NCI-H146 (cell line): ENCODE results near the gene HSPB3.
"Not testable (repeated sequence)": the region's sequence is repeated elsewhere in the genome, so short reads cannot be mapped to it uniquely, and the experiment has no call there.

Experiments
- DNase-seq: peaks from one replicate; lab custom pipeline; 2025; lab: John Stamatoyannopoulos, UW

Gene HSPB3, protein sequence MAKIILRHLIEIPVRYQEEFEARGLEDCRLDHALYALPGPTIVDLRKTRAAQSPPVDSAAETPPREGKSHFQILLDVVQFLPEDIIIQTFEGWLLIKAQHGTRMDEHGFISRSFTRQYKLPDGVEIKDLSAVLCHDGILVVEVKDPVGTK

DNA sequence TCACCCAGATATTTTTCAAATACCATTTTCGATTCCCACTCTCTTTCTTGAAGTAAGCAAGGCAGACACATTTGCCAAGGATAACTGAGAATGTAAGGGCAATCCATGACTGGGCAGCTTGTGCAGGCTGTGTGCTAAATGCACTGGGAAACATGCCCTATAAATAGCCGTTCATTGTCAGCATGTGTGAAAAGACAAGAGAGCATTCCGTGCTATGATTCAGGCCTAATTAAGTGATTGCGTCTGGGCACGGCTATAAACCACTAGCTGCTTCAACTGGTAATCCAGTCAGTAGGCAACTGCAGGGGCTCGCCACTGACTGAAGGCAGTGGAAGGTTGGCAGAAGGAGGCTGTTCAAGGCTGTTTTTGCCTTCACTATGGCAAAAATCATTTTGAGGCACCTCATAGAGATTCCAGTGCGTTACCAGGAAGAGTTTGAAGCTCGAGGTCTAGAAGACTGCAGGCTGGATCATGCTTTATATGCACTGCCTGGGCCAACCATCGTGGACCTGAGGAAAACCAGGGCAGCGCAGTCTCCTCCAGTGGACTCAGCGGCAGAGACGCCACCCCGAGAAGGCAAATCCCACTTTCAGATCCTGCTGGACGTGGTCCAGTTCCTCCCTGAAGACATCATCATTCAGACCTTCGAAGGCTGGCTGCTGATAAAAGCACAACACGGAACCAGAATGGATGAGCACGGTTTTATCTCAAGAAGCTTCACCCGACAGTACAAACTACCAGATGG lies at the start of gene HSPB3:
HSPB3 (plus strand) TSS at position 287 of the 745 bp plus-strand sequence; CDS start at position 378, 91 bp downstream.
- DNase-seq = peak; percentile 10

DNA sequence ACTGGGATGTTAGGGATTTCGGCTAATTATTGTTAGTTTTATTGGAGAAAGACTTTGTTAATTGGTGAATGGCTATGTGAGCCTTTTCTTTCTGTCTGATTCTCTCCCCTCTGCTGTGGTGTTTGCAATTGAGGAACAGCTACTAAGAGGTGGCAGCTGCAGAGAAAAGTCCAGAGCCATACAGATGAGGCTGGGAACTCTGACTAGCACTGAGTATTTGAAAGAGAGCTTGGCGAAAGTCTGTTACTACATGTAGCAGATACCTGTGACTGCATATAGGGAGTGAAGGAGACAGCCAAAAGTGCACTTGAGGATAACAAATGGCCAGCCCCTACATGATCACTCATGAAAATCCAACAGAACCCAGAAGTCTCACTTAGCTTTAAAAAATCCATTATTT lies 44.3 kb upstream of the HSPB3 start:
- DNase-seq = no peak

DNA sequence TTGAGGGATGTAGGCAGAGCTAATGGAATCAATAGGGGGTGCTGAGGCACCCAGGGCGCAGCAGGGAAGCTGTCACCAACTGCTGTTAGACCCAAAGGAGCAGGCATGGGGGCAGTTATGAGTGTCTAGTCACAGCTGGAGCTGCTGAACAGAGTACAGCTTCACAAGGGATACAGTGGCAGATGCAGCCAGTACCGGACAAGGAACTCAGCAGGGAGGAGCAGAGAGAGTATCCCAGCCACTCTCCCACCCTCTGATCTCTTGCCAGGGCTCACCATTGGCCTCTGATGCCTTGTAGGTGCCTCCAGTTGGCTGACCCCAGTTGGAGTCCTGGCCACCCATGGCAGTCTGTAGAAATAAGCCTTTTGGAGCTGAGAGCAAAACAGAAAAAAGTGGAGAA lies 42.6 kb upstream of the HSPB3 start:
- DNase-seq = peak; percentile 76

DNA sequence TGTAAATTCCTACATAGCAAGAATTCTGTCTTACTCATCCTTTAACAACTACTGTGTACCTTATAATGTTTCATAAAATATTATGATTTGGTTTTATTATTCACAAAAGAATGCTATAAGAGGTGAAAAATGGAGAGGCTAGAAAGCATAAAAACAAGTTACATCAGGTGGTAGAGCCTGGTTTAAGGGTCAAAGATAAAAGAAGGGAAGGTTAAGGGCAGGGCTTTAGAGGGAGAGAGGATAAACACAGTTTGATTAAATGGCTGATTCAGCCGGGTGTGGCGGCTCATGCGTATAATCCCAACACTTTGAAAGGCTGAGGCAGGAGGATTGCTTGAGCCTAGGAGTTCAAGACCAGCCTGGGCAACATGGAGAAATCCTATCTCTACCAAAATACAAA lies 40.4 kb upstream of the HSPB3 start:
- no peak for DNase-seq

DNA sequence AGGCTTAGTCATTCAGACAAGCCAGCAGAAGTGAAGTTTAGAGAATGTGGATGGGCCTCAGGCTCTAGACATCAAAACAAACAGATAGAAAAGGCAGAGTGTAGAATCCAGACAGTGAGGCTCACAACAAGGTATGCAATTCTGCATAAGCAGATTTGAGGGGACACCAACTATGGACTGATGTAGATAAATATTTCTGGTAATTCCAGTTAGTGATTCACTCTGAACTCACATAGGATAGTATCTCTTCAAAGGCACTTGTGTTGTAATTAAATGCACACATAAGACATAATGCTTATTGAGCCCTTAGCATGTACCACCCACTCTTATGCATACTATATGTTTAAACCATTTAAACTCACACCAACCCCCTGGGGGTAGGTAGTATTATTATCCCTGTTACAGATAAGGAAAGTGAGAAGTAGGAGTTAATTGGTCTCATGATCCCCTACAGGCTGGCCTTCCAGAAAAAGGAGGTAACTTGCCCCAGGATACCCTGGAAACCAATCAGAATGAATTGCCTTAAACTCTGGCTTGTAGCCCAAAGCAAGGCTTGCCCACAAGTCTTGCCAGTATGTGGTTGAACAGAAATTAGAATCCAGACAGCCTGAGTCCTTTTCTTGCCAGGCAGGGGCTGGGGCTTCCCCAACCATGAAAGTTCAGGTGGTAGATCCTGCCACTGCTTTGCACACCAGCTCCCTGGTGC lies 39.5 kb upstream of the HSPB3 start:
- no peak for DNase-seq

DNA sequence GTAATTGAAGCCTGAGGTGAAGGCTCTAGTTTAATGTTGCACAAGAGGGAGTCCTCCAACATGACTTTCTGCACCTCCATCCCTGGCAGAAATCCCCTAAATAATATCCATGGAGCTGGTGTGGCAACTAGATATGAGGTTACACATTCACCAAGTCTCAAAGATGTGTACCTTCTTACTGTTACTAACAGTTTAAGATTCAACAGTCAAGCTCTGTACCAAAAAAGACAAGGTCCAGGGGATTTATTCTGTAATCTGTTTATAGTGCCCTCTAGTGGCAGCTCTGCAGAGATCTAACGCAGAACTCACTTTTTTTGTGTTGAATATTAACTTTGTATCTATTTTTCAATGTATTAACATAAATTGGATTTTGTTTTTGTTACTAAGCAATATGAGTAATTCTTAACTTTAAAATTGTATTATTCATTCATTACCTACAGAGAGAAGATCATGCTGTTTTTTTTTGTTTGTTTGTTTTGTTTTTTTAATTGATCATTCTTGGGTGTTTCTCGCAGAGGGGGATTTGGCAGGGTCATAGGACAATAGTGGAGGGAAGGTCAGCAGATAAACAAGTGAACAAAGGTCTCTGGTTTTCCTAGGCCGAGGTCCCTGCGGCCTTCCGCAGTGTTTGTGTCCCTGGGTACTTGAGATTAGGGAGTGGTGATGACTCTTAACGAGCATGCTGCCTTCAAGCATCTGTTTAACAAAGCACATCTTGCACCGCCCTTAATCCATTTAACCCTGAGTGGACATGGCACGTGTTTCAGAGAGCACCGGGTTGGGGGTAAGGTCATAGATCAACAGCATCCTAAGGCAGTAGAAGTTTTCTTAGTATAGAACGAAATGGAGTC lies 35.7 kb upstream of the HSPB3 start:
- peak; percentile 61 for DNase-seq

DNA sequence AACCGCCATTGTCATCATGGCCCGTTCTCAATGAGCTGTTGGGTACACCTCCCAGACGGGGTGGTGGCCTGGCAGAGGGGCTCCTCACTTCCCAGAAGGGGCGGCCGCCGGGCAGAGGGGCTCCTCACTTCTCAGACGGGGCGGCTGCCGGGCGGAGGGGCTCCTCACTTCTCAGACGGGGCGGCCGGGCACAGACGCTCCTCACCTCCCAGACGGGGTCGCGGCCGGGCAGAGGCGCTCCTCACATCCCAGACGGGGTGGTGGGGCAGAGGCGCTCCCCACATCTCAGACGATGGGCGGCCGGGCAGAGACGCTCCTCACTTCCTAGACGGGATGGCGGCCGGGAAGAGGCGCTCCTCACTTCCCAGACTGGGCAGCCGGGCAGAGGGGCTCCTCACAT lies 35.0 kb upstream of the HSPB3 start:
- DNase-seq = not testable (repeated sequence)

DNA sequence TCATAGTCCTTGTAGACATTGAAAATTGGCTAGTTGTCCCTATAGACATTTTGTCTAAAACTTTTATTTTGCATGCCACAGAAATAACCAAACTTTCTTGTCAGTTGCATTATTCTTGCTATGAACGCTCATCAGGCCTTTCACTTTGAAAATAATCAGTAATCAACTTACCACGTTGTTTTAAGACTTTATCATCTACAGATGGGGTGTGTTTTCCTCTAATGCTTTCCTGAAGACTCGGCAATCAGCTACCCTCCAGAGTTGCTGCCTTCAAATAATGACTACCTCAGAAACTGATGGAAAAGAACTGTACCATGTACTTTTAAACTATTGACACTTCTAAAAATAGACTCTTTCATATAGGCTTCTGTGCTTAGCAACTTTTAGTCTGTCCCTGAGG lies 33.5 kb upstream of the HSPB3 start:
- DNase-seq = no peak

DNA sequence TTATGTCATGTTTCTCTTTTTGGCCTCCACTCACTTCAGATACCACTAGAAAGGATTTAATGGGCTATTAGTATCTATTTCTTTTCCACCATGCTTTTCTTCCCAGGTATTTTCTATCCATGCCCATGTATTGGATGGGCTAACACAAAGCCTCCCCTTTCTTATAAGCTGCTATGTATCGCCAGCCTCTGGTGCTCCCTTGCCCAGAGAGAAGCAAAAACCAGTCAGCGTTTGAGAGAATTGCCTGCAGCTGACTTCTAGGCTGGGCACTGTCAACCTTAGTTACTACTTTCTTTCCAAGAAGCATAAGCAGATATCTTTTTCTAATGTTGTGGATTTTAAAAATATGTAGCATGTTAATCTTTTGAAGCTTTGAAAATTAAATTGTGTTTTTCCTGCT lies 30.2 kb upstream of the HSPB3 start:
- DNase-seq = no peak

DNA sequence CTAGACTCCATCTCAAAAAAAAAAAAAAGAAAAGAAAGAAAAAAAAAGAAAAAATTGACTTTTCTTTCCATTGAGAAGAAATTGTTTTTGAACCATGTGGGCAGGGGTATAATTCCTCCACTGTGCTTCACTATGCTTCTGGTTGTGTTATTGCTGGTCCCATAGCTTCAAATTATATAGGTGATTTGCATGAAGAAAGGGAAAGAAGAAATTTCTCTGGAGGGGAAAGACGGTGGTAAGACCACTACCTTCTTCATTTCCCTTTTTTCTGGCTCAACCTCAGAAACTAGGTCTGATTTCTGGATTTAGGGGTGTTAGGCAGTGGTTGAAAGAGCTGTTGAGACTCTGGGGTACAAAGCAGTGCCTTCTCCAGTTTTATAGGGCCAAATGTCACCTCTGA lies 29.3 kb upstream of the HSPB3 start:
- DNase-seq = no peak

DNA sequence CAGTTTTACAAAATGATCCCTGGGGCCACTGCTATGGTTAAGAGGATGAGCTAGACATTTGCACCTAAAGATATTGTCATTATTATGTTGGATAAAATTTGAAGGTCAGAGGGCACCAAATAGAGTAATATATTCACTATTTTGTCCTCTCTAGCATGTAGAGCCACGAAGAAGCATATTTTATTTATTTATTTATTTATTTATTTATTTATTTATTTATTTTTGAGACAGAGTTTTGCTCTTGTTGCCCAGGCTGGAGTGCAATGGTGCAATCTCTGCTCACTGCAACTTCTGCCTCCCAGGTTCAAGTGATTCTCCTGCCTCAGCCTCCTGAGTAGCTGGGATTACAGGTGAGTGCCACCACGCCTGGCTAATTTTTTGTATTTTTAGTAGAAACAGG lies 20.8 kb upstream of the HSPB3 start:
- not testable (repeated sequence) for DNase-seq

DNA sequence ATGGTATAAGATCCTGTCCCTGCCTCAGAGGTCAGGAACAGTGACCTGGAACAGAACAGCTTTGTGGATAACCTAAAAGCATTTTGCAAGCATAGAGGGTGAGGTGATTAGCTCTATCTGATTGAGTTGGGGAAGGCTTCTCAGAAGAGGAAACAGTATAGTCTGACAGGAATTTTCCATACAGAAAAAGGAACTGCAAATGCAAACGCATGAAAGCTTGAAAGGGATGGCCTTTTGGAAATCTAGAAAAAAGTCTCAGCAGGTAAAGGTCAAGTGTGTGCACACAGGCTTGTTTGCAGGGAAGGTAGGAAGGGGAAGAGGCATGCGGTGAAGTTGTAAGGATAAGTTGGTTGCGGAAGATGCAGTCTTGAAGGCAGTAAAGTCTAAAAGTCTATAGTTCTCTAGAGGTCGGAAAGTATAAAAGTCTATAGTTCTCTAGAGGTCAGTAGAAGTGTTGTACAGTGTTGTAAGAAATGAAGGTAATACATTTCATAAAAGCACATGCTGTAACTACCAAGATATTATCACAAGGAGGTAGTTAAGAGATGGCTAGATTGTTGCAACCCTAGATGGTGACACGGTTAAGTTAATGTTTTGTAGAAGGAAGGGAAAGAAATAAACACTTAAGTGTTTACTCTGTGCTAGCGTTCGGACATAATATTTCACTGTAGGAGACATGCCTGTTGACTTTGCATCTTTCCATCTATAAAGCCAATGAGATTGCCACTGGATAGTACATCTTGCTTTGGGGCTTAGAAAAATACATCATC lies 16.7 kb upstream of the HSPB3 start:
- no peak for DNase-seq

DNA sequence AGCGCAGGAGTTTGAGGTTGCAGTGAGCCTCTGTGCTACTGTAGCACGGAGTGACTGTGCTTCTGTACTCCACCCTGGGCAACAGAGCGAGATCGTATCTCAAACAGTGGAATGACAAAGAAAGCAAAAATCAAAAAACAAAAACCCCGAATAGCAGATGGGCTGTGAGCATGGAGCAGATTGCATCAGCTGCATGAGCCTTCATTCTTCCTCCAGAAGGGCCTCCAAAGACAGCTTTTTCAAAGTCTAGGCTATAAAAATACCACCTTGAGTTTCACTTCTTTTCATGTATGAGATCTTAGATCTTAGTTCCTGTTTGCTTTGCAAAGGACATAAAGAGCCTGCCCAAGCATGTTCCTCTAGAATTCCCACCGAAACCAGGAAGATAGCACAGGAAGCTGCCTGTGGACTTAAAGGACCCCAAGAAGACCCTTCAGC lies 15.0 kb upstream of the HSPB3 start:
- no peak for DNase-seq

DNA sequence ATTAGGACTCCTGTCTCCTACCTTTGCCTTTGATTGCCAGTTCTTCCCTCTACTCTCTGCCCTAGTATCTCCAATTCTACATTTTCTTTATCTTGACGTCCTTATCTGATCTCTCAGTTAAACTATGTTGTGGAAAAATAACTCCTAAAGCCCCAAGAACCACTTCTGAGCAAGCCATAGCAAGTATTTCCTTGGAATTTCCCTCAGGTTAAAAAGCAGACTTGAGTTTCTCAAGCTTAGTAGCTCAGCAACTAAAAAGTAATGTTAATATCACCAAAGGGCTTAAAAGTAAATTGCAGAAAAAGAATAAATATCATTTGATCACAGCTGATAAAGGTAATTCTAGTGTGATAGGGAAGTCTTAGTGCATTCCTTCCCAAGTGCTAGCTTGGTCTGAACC lies 13.2 kb upstream of the HSPB3 start:
- no peak for DNase-seq

DNA sequence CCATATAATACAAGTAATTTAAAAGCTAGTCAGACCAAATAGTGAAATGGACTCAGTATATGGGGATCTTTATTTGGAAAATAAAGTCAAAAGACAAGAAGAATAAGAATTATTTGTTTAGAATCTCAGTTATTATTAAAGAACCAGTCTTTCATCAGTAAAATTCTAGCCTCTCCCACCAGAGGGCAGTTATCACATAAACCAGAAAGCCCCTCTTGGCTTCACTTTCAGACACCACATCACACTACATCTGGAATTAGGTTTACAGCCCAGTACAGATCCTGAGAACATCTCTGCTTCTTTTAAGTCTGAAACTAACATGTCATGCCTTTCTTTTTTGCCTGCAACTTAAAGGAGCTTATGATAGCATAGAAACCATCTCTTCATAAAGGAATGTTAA lies 12.2 kb upstream of the HSPB3 start:
- DNase-seq = no peak

DNA sequence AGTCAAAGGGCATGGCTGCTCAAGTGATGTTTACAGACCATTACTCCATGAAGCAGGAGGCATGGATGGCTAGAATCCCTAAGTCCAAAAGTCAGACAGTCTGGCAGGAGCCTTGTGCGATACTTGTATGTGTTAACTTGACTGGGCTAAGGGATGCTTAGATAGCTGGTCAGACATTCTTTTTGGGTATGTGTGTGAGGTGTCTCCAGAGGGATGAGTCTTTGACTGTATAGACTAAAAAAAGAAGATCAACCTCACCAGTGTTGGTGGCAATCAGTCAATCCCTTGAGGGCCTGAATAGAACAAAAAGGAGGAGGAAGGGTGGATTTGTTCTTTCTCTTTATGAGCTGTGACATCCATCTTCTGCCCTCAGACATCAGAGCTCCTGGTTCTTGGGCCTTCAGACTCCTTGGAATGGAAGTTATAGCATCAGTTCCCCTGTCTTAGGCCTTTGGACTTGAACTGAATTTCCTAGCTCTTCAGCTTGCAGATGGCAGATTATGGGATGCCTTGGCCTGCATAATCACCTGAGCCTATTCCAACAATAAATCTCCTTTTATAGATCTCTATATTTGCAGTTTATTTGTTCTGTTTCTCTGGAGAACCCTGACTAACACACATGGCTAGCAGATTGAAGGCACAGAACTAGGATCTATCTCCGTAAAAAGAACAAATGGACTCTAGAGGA lies 9.7 kb upstream of the HSPB3 start:
- no peak for DNase-seq

DNA sequence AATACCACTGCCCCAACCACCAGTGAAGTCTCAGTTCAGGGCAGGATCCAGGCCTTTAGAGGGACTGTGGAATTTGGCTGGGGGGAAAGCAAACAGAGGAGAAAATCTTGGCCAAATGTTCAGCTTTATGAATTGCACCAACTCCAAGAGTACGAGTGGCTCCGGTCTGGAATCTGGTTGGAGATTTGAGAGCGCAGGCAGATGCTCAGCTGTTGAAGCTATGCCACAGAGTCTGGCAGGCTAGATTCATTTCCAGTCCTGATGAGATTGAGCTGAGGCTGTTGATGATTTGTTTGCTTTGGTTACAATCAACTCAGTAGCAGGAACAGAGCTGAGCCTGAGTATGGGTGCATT lies 9.1 kb upstream of the HSPB3 start:
- DNase-seq = no peak

DNA sequence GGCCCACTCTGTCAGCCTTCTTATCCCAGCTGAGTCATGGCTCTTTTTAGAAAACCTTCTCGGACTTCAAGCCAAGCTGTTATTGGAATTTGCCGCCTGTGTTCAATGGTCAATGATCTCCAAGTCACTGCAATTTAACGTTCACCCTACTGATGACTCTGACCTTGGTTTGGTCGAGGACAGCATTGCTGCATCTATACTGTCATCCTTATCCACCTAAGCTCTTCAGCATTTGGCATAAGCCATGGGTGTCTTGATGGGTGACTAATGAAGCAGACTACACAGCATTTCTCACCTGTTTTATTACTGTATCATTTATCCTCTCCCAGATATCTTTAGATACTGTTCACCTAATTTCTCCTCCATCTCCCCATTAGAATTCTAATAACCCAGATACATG lies 5.6 kb upstream of the HSPB3 start:
- DNase-seq = no peak

DNA sequence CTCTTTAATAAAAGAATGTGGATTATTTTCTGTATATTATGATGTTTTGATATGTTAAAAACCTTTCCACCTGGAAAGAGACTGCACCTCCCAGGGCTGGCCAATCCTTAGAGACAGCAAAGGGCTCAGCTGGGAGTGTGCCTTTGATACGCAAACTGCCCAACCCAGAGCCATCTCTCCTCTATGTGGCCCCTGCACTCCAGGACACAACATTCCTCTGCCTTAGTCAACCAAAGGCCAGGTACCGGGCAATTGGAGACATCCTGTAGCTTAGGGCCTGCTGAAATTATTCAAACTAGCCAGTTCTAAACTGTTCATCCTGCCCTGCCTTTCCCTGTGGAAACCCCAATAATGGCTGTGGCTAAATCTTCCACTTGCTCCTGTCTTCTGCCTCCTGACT lies 5.0 kb upstream of the HSPB3 start:
- no peak for DNase-seq

DNA sequence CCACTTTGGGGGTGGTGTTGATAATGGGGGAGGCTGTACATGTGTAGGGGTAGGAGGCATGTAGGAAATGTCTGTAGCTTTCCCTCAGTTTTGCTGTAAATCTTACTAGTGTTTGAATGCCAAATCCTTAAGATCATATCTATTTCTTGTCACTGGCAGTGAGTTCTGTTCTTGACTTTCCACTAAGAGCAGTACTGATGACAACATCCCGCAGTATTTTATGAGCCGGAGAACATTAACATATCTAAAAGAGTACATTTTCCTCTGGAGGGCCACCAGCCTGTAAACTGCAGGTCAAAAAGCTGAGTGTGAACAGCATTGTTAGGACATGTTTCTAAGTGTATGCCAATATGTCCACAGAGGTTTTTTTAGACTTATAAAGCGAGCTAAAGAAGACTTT lies 2.5 kb upstream of the HSPB3 start:
- DNase-seq = no peak

DNA sequence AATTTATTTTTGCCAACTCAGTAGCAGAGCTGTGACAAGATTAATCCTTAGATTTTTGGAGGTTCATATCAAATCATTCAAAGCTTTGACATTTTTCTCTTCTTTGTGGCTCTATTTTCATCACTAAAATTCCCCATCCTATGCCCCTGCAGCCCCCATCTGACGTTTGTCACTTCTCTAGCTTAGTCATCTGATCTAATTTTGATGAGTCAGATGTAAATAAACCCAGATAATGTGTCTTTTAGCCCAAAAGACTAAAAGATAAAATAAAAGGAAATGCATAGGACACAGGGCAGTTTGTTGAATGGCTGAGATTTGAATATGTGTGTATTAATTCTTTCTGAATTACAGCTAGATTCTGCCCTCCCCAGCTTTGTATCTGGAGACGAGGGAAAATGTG lies 897 bp upstream of the HSPB3 start:
- no peak for DNase-seq
